NCI-H226 (cell line): Measurements from ENCODE around the gene PRPF40A.
A peak's percentile ranks its signal among the peaks of the same experiment; 100 is the strongest.

Source experiments
- DNase-seq: peaks from one replicate; pipeline ENCODE4 v3.0.0-alpha.2; 2015

The PRPF40A gene

DNA sequence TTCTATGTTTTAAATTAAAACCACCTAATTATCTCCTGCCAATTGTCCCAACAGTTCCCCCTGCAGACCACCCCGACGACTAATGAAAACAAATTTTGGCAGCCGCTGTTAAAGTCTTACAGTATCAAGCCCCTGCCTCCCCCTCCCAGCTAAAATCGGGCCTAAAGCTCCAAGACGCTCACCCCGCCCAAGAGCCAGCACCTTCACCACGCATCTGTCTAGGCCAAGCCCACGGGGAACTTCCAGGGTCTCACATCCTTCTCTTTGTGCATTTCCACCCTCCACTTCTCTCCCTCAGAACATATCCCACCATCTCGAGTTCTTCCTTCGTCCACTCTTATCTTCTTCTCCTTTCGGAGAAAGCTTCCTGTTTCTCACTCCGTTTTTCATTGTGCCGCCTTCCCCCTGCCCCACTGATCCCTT lies 445 bp downstream of the PRPF40A start:
- no peak for DNase-seq

- DNase-seq, result no peak
These were observed 1.3 kb downstream of the PRPF40A start for GRCh38 chr2:152715854-152716428.

DNA sequence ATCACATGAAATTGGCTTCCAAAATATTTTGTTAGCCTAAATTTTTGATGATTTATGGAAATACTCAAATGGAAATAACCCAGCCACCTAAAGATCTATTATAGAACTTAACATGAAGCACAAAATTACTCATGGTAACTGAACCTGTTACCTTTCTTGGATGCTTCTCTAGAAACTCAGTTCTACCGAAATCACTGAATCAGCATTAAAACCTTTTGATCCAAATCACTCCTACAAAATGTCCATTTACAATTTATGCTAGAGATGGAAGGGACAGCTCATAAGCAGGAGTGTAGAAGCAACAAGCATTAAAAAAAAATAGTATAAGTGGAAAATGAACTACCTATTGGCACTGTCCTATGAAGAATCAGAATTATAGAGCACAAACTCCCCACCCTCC lies 2.1 kb downstream of the PRPF40A start:
- no peak for DNase-seq

DNA sequence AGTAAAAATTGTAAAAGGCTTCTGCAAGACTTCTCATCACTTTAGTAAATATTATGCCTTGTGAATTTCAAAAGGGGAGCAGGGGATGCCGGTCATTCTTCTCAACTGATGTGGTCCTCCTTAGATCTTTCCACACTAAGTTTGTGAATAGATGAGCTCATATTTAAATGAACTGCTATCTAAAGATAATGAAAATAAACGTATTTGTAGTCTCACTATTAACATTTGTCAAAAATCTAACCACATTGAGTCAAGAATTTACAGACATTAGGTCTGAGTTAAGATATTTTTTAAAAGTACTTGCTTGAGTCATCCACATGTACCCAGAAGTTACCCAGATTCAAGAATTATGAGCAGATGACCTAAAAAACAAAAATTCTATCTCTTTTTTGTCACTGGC lies 6.5 kb downstream of the PRPF40A start:
- no peak for DNase-seq

DNA sequence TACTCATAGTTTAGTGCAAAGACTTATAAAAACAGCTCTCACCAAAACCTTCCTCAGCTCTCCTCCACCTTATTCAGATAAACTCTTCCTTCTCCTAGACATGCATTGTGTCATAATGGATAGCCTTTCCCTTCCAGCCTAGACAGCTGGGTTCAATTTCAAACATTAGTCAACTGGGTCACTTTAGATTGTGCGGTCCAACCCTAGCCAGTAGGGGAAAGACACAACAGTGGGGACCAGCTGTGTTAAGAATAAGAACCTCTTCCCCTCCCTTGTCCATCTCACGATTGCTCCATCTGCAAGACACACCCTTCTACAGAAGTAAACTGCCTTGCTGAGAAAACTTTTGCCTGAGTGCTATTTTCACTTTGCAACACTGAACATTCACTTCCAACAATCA lies 8.5 kb downstream of the PRPF40A start:
- DNase-seq, result no peak

GRCh38 chr2:152706477-152707021 lies 10.7 kb downstream of the PRPF40A start:
- no peak for DNase-seq

DNA sequence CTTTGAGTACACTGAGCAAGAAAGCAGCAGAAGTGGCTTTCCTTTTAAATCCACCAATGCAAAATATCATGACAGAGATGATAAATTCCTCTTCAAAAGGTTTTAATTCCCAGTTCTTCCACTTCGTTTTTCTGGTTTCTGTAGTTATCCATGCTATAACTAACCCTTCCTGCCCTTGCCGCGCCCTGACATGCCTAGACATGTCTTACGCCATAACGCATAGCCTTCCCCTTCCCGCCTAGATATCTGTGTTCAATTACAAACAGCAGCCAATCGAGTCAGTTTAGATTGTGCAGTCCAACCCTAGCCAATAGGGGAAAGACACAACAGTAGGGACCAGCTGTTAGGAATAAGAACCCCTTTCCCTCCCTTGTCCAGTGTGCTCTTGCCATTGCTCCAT lies 16.1 kb downstream of the PRPF40A start:
- DNase-seq, result no peak

DNA sequence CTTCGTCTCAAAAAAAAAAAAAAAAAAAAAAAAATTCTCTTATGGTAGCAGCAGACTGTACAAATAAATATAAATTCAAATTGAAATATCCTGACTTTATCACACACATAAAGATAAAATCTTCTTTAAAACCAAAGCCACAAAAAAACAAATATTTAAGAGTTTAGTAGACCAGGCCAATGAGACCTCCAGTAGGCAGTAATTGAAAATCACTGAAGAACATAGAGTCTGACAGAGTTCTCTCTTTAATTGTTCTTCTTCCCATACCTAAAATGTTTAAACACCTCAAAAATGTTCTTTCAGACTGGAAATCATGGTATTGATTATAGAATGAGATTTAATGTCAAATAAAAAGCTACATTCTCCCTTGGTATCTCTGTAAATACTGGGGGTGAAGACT lies 20.8 kb downstream of the PRPF40A start:
- DNase-seq, result no peak

GRCh38 chr2:152695763-152696162 lies 21.5 kb downstream of the PRPF40A start:
- no peak for DNase-seq

DNA sequence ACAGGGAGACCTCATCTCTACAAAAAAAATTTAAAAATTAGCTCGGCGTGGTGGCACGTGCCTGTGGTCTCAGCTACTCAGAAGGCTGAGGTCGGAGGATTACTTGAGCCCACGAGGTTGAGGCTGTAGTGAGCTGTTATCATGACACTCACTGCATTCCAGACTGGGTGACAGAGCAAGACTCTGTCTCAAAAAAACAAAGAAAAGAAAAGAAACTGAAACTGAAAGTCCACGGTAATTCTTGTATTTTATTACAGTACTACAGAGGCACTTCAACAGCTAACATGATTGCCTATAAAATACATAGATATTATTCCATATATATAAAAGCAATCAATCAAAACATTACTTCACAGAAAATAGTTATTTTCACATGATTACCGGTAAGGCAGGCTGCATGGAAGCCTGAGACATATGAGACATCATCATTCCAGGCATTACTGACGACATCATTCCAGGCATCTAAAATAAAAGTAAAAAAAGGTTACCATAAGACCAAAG lies 23.1 kb downstream of the PRPF40A start:
- peak; percentile 78 for DNase-seq

DNA sequence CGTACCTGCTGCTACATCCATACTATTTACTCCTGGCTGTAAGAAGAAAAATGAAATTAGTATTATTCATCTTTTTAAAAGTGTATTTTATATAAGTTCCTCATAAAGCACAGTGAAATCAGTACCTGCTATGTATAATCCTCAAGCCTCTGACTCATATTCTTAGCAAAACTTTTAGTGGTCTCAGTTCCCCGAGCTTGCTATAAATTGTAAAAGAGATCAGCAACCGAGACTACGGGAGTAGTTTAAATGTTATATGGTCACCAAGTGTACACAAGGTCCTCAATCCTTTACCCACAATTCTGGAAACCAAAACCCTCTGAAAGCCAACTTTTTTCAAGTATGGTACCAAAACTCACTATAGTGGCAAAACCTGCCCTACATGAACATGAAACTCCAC lies 24.2 kb downstream of the PRPF40A start:
- DNase-seq, result no peak

DNA sequence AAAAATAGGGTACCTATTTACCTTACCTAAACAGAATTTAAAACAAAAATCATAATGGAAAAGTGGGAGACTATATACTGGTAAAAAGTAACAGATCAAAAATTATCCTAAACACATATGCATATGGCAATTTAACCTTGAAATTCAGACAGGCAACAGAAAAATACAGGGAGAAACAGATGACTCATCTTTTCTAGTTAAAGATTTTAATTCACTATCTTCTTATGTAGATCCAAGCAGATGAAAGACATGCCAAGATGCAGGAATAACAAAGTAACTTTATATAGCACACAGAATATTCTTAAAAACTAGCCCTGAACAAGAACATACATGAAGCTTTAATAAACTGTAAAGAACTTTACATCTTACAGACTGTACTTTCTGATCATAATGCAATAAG lies 30.9 kb downstream of the PRPF40A start:
- no peak for DNase-seq

GRCh38 chr2:152683400-152683799 lies 33.9 kb downstream of the PRPF40A start:
- DNase-seq, result no peak

GRCh38 chr2:152682663-152683062 lies 34.6 kb downstream of the PRPF40A start:
- DNase-seq, result no peak

DNA sequence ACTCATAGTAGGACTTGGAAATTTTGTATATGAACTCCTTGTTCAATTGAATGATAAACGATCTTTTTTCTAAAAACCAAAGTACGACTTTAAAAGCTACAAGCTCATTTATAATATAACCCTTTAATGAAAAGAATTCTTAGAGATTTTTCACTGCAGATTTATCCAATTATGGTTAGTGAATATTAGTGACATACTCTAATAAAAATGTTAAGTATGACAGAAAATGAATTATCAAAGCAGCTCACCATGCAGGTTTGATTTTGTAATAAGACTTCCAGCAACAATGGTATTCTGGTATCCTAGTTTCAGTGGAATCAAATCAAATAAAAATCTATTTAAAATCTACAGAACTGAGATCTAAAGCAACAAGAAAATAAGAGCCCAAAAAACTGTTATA lies 38.5 kb downstream of the PRPF40A start:
- no peak for DNase-seq

DNA sequence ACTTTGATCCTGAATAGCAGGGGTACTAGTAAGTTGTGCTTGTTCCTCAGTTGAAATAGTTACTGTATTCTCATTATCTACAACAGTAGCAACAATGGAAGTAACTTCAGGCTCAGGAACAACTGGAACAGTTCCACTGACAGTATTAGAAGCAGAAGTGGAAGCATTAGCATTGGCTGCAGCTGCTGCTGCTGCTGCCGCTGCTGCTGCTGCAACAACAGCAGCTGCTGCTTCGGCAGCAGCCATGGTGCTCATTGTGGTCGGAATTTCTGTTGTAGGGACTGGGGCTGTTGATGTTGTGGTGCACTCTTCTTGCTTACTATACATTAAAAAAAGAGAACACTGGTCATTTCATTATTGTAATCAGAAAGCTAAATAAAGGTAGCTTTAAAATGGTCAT lies 40.8 kb downstream of the PRPF40A start:
- no peak for DNase-seq

GRCh38 chr2:152674334-152674733 lies 42.9 kb downstream of the PRPF40A start:
- no peak for DNase-seq

DNA sequence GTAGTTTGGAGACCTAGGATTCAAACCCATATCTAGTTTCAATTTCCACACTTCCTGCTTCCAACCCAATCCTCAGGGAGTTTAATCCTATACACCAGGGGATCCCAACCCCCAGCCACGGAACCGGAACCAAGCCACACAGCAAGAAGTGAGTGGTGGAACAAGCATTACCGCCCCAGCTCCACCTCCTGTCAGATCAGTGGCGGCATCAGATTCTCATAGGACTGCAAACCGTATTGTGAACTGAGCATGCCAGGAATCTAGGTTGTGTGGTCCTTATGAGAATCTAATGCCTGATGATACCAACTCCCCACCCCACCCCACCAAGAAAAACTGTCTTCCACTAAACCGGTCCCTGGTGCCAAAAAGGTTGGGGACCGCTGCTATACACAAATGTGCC lies 52.5 kb downstream of the PRPF40A start:
- DNase-seq, result no peak

GRCh38 chr2:152661076-152661475 lies 56.2 kb downstream of the PRPF40A start:
- no peak for DNase-seq

GRCh38 chr2:152658221-152658620 lies 59.0 kb downstream of the PRPF40A start:
- DNase-seq, result no peak

DNA sequence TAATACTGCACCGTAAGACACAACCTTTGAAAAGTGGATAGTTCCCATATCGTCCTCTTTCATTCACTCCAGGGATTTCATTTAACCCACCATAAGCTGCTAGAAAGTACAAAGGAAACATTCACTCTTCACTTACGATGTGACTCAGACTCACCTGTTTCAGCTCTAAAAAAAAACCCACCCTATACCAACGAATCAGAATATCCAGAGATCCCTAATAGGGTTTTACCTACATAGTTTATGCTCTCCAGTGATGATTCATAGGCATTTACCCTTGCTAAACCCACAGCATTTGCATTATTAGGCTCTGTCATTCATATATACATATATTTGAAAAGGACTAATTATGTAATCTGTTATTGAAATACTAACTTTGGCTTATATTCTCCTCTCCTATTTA lies 60.2 kb downstream of the PRPF40A start:
- no peak for DNase-seq

DNA sequence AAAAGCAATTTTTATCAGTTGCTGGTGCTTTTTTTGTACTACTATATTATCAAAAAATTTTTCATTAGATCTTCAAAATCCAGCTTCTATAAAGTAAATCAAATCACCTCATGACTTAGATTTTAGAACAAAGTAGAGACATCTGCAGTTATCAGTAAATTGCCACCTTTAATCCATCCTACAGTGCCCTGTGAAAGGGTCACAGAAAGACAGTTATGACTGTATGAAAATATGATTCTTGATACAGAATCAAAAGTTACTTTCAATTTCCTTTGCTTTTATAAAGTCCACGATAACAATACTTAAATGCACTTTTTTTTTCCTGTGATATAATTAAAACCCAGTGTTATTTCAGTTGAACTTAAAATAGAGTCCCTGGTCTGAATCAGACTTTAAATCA lies 61.4 kb downstream of the PRPF40A start:
- DNase-seq, result no peak

DNA sequence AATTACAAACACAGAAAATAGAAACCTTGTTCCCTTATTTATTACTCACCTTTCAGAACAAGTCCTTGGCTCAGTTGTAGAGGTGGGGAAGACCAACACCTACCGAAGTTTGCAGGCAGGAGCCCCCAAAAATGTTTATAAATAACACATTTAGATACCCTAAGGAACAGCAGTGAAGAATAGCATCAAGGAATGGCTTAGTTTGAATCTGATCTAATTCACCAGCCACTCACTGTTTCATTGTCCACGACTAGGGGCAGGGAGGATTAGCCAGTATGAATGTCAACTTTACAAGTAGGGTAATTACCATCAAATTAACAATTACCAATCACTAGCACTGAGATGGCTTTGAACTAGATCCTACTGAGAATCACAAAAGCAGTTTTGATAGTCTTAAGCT lies 65.4 kb downstream of the PRPF40A start:
- DNase-seq, result no peak

DNA sequence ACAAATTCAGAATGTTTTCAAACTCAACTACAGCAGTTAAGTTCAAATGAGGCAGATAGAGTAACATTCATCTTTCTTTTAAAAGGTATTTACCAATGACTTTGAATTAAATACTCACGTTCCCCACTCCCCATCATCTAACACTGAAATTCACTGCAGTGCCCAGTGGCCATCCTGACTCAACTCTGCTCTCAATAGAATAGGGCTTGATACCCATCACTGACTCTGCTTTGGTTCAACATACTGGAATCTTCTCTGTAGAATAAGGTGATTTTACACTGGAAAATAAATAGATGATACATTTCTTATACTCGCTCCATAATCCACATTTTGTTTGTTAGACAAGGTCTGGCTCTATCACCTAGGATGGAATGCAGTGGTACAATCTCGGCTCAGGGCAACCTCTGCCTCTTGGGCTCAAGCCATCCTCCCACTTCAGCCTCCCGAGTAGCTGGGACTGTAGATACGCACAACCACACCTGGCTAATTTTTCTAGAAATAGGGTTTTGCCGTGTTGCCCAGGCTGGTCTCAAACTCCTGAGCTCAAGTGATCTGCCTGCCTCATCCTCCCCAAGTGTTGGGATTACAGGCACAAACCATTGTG lies 66.4 kb downstream of the PRPF40A start:
- DNase-seq, result no peak

GRCh38 chr2:152649997-152650396 lies 67.3 kb downstream of the PRPF40A start:
- no peak for DNase-seq
